HG03060 (cell line): ENCODE data around the gene SLITRK5.

Source experiments
- ATAC-seq: cut with Tn5 transposase; IDR thresholded peaks from one replicate; pipeline ENCODE4 v1.9.1; 2021; ENCODE audit warnings: low read depth, moderate number of reproducible peaks; ENCODE audit not compliant: unreplicated experiment

Gene SLITRK5

GRCh38 chr13:87709947-87710346, 38.8 kb downstream of the SLITRK5 start:
- no peak for ATAC-seq

DNA sequence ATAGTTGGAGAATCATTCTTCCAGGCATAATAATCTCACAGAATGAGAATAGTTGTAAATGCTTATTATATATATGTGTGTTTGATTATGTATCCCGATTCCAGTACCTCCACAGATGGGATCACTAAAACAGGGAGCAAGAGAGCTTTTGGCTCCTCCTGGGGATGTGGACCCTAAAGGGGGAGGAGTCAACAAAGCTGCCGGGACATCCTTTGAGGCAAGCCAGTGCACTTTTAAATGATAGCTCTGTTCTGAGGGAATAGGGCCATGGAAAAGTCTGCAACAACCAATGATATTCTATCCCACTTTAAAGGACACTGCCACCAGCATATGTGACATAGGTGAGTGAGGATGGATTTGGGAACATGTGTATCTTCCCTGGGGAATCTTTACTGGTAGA, 40.8 kb downstream of the SLITRK5 start:
- no peak for ATAC-seq
